Mesothelial cell of epicardium (in vitro differentiated cells): ENCODE measurements around the gene MAST4. TPM values are rescaled to one million over a fixed set of nuclear protein-coding genes. Genes with fewer than 3 reads are reported as not detected.

Experiments used
- DNase-seq, 2 experiments: peaks; one replicate each; pipeline ENCODE4 v3.0.0; 2021; ENCODE audit warnings: low spot score in 2 of 2; ENCODE audit not compliant: unreplicated experiment in 2 of 2
- H3K27ac Mint-ChIP-seq: 2 replicates; pipeline ENCODE4 v1.8.0; 2021; ENCODE audit warnings: mixed read lengths
- H3K27me3 Mint-ChIP-seq: 2 replicates; pipeline ENCODE4 v1.8.0; 2021; ENCODE audit warnings: low read depth, mixed read lengths
- H3K36me3 Mint-ChIP-seq: 2 replicates; pipeline ENCODE4 v1.8.0; 2021; ENCODE audit warnings: mixed read lengths
- H3K4me1 Mint-ChIP-seq: 2 replicates; pipeline ENCODE4 v1.8.0; 2021; ENCODE audit warnings: mixed read lengths
- H3K4me3 Mint-ChIP-seq: 2 replicates; pipeline ENCODE4 v1.8.0; 2021; ENCODE audit warnings: mild to moderate bottlenecking, moderate library complexity, mixed read lengths
- H3K9me3 Mint-ChIP-seq: 2 replicates; pipeline ENCODE4 v1.8.0; 2021; ENCODE audit warnings: mixed read lengths
- total RNA-seq: library from RNA; stranded (reverse); gene quantifications from 3 replicates; pipeline ENCODE4 v1.2.1, GENCODE V29; 2021
- TF ChIP-seq, protein P1 (sequence below): fragments of 200-600 bp; sonication (generic); IDR thresholded peaks from one replicate; pipeline ENCODE4 v1.5.0; 2021; ENCODE audit warnings: antibody characterized with exemption; ENCODE audit not compliant: unreplicated experiment

The MAST4 gene
- total RNA-seq, 1 donor from 2014 or later = 29.8 TPM

DNA sequence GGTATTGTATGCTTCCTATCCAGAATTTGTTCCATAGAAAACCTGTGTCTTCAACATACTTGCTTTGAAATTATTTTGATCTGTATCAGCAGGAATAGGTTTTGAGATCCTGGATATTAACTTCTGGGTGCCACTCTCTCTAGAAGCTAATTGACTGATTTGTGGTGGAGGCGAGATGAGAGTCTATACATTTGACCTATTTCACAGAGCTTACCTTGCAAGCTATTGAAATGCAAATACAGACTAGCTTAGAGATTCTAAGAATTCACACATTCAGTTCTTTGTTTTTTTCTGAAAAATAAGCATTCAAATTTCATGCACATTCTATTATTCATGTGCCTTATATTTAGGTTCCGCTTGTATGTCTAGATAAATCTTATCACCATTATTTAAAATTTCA is 246.3 kb downstream of the MAST4 start:
- peaks cover 16% of the 10 kb centered on the region for H3K4me1 Mint-ChIP-seq
- peaks cover 3% of the 10 kb centered on the region for H3K9me3 Mint-ChIP-seq
- no peaks in the 10 kb centered on the region for H3K36me3 Mint-ChIP-seq
- TF ChIP-seq, protein P1, sequence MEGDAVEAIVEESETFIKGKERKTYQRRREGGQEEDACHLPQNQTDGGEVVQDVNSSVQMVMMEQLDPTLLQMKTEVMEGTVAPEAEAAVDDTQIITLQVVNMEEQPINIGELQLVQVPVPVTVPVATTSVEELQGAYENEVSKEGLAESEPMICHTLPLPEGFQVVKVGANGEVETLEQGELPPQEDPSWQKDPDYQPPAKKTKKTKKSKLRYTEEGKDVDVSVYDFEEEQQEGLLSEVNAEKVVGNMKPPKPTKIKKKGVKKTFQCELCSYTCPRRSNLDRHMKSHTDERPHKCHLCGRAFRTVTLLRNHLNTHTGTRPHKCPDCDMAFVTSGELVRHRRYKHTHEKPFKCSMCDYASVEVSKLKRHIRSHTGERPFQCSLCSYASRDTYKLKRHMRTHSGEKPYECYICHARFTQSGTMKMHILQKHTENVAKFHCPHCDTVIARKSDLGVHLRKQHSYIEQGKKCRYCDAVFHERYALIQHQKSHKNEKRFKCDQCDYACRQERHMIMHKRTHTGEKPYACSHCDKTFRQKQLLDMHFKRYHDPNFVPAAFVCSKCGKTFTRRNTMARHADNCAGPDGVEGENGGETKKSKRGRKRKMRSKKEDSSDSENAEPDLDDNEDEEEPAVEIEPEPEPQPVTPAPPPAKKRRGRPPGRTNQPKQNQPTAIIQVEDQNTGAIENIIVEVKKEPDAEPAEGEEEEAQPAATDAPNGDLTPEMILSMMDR = no peak
- peak overlapping the region; percentile 35 for H3K27ac Mint-ChIP-seq
- no peak for DNase-seq
- no peak overlapping the region for H3K4me3 Mint-ChIP-seq
- no peaks in the 10 kb centered on the region for H3K27me3 Mint-ChIP-seq

DNA sequence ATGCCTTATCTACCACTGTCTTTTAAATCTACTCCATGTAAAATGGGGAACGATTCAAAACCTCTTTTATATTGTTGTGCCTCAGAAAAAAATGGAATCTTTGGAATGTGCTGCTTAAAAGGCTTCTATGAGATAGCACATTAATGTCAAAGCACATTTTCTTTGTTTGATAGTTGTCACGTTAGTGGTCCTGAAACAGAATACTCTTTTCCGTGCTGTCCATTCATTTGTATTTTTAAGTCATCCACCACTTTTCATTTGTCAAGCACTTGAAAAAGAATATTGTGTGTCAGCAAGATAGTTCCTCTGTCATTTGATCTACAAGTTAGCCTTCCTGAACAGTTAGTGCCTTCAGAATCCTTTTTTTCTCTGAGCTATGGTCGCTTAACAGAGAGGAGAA is 246.9 kb downstream of the MAST4 start:
- H3K4me1 Mint-ChIP-seq = peaks cover 16% of the 10 kb centered on the region
- no peak overlapping the region for H3K4me3 Mint-ChIP-seq
- no peaks in the 10 kb centered on the region for H3K36me3 Mint-ChIP-seq
- TF ChIP-seq, protein P1 = no peak
- no peaks in the 10 kb centered on the region for H3K27me3 Mint-ChIP-seq
- no peak for DNase-seq
- H3K9me3 Mint-ChIP-seq = peaks cover 3% of the 10 kb centered on the region
- H3K27ac Mint-ChIP-seq = peak overlapping the region; percentile 35

DNA sequence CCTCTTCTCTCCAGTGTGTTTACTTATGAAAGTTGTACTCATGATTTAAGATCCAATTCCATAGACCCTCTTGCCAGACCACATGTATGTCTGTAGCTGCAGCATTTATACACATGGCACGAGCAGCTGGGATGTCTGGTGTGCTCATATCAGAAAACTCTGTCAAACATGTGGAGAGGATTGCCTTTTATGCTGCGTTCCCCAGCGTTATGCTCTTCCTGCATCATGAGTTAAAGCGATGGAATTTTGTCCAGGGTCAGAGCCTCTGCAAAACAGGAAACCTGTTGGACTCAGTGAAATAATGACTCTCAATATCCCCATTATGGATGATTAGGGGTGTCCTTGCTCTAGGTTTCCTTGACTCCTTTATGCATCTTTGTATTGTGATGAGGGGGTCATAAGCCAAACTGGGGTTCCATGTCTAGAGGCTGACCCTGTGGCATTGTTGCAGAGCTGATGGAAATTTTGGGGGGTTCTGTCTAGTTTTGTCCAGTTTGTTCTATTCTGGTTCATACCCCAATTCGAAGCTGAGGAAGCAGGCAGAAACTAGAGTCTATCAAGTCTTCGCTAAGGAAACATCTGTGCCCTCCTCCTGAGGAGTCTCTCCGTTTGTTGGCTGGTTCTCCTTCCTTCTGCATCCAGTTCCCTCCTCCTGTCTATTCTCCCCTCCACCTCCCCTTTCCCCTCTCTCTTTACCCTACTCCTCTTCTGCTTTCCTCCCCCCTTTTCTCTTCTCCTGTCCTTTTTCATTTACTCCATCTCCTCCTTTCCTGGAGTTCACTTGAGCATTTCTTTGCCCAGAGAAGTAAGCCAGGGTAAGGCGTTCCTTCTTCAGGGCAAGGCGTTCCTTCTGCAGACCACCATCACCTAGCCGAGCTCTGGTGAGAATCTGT is 252.8 kb downstream of the MAST4 start:
- TF ChIP-seq, protein P1 = no peak
- peak overlapping the region; percentile 94 for H3K27ac Mint-ChIP-seq
- H3K9me3 Mint-ChIP-seq = peaks cover 3% of the 10 kb centered on the region
- no peak overlapping the region for H3K4me3 Mint-ChIP-seq
- H3K4me1 Mint-ChIP-seq = peaks cover 23% of the 10 kb centered on the region
- H3K27me3 Mint-ChIP-seq = no peaks in the 10 kb centered on the region
- DNase-seq = no peak
- H3K36me3 Mint-ChIP-seq = no peaks in the 10 kb centered on the region

DNA sequence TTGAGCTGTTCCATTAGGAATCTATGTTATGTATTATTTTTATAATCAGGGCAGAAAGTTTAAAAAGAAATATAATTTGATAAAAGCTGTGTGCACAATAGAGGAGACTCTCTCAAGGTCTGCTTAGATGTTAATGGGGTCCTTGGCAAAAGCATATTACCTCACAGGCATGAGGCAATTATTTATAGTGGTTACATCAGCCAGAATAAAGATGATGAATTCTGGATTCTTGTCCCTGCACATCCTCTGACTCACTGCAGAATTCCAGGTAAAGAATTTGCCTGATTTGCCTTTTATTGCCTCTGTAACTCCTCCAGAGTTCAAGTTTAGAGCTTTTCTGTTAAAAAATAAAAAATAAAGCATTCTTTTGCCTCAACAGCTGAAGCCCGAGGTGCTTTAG is 253.6 kb downstream of the MAST4 start:
- H3K4me3 Mint-ChIP-seq = no peak overlapping the region
- H3K4me1 Mint-ChIP-seq = peaks cover 23% of the 10 kb centered on the region
- TF ChIP-seq, protein P1 = no peak
- H3K9me3 Mint-ChIP-seq = peaks cover under 1% of the 10 kb centered on the region
- no peak for DNase-seq
- H3K27me3 Mint-ChIP-seq = no peaks in the 10 kb centered on the region
- peak overlapping the region; percentile 94 for H3K27ac Mint-ChIP-seq
- no peaks in the 10 kb centered on the region for H3K36me3 Mint-ChIP-seq

DNA sequence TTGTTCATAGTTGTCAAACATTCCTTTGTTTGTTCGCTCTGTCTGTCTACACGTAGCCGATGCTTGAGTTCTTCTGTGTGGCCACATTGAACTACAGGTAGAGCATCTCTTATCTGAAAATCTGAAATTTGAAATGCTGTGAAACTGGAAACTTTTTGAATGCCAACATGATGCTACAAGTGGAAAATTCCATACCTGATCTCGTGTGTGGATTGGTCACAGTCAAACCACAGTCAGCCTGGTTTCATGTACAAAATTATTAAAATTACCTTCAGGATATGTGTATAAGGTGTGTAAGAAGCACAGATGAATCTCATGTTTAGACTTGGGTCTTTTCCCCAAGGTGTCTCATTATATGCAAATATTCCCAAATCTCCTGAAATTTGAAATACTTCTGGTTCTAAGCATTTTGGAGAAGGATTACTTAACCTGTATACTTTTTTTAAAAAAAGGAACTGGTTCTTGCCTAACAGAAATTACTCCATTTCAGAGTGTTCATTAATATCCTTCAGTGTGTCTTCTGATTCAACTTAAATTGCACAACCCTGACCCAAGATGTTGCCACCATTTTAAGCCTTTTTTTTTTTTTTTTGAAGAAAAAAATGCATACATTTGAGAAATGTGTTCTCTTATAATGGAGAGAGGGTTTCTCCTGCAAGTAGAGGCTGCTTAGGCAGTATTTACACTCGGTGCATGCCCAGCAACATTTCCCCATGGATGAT is 254.3 kb downstream of the MAST4 start:
- DNase-seq = no peak
- TF ChIP-seq, protein P1 = no peak
- no peak overlapping the region for H3K4me3 Mint-ChIP-seq
- H3K27me3 Mint-ChIP-seq = no peaks in the 10 kb centered on the region
- H3K9me3 Mint-ChIP-seq = no peaks in the 10 kb centered on the region
- H3K4me1 Mint-ChIP-seq = peaks cover 23% of the 10 kb centered on the region
- peak overlapping the region; percentile 94 for H3K27ac Mint-ChIP-seq
- no peaks in the 10 kb centered on the region for H3K36me3 Mint-ChIP-seq
